Natural killer cell (primary cell): ENCODE data around the gene IPO7. TPM values are rescaled to one million over a fixed set of nuclear protein-coding genes. Genes with fewer than 3 reads are reported as not detected.
"Not testable (repeated sequence)": the region's sequence is repeated elsewhere in the genome, so short reads cannot be mapped to it uniquely, and the experiment has no call there.

Experiments used
- ATAC-seq, 3 donors: fragments of 150-1000 bp in 2 of 3; fragments of 200-7000 bp in 1 of 3; cut with Tn5 transposase; 1 replicate in 1 of 3; 2 replicates in 2 of 3; pipeline ENCODE4 v1.10.0; 2021; ENCODE audit warnings: mild to moderate bottlenecking in 2 of 3, moderate library complexity in 2 of 3
- DNase-seq, 2 donors: peaks; one replicate each; pipeline versions ENCODE4 v3.0.0 to v3.0.0-alpha.2; 2013 to 2021; ENCODE audit warnings: mixed read lengths in 1 of 2
- H3K27ac ChIP-seq: one replicate; pipeline ENCODE4 v1.5.1; 2013; ENCODE audit warnings: mild to moderate bottlenecking, low read length
- H3K27me3 ChIP-seq: one replicate; pipeline ENCODE4 v1.6.1; 2013; ENCODE audit warnings: low read length; ENCODE audit not compliant: control insufficient read depth, insufficient read depth
- H3K36me3 ChIP-seq: one replicate; pipeline ENCODE4 v1.6.1; 2013; ENCODE audit warnings: low read length; ENCODE audit not compliant: control insufficient read depth, insufficient read depth
- H3K4me1 ChIP-seq: one replicate; pipeline ENCODE4 v1.6.1; 2013; ENCODE audit warnings: low read length; ENCODE audit not compliant: control insufficient read depth, insufficient read depth
- H3K4me3 ChIP-seq: one replicate; pipeline ENCODE4 v1.5.1; 2013; ENCODE audit warnings: low read length
- H3K9me3 ChIP-seq: one replicate; pipeline ENCODE4 v1.6.1; 2013; ENCODE audit warnings: low read length; ENCODE audit not compliant: control insufficient read depth, insufficient read depth
- H3K27ac Mint-ChIP-seq, 2 donors: one replicate each; pipeline ENCODE4 v1.8.0; 2022; ENCODE audit warnings: mild to moderate bottlenecking in 2 of 2, mixed read lengths in 2 of 2, moderate library complexity in 1 of 2
- H3K27me3 Mint-ChIP-seq, 2 donors: one replicate each; pipeline ENCODE4 v1.8.0; 2022; ENCODE audit warnings: low read depth in 2 of 2, mixed read lengths in 2 of 2
- H3K36me3 Mint-ChIP-seq: one replicate; pipeline ENCODE4 v1.8.0; 2022; ENCODE audit warnings: mixed read lengths
- H3K4me1 Mint-ChIP-seq, 2 donors: one replicate each; pipeline ENCODE4 v1.8.0; 2022; ENCODE audit warnings: mixed read lengths in 2 of 2
- H3K4me3 Mint-ChIP-seq: one replicate; pipeline ENCODE4 v1.8.0; 2022; ENCODE audit warnings: mild to moderate bottlenecking, moderate library complexity, mixed read lengths
- H3K9me3 Mint-ChIP-seq, 2 donors: one replicate each; pipeline ENCODE4 v1.8.0; 2022; ENCODE audit warnings: mixed read lengths in 2 of 2
- CTCF ChIP-seq: fragments of 200-600 bp; IDR thresholded peaks from one replicate; pipeline ENCODE4 v1.8.0; 2022; ENCODE audit warnings: antibody characterized with exemption
- WGBS: methylation state at CpG from one replicate; pipeline ENCODE4 v1.1.7; 2013; ENCODE audit warnings: missing lambda C conversion rate; ENCODE audit not compliant: insufficient coverage; 5-methylcytosine and 5-hydroxymethylcytosine counted together
- intact Hi-C: fragments of 100-400 bp; cut with micrococcal nuclease; formaldehyde crosslinking; loops from one replicate; pipeline ENCODE4 v1.14.2; 2022
- total RNA-seq, 4 donors: library from RNA; stranded (reverse); fragments of 120-200 nt in 1 of 4; gene quantifications; one replicate each; pipeline versions ENCODE4 v1.2.3 to v1.2.4, GENCODE V29; 2013 to 2022

IPO7 gene
- total RNA-seq, 3 donors from 2014 or later (not counting 1 experiment from before 2014, with no cell fraction given), result 47.2 to 62.3 (median 58.0) TPM

- no peak for TF ChIP-seq CTCF
- no peak overlapping the region for H3K4me3 Mint-ChIP-seq
- peaks cover 16 to 21% of the 10 kb centered on the region in 2 donors for H3K27me3 Mint-ChIP-seq
- no peaks in the 10 kb centered on the region for H3K9me3 ChIP-seq
- DNase-seq (peak in 1 of 2 donors; percentile 31), ATAC-seq (peak in 1 of 3 donors; percentile 45)
- no peaks in the 10 kb centered on the region for H3K27me3 ChIP-seq
- H3K36me3 ChIP-seq, result no peaks in the 10 kb centered on the region
- no peaks in the 10 kb centered on the region for H3K4me1 ChIP-seq
- no peak overlapping the region for H3K4me3 ChIP-seq
- no peaks in the 10 kb centered on the region for H3K9me3 Mint-ChIP-seq
- H3K27ac ChIP-seq, result no peak overlapping the region
- H3K27ac Mint-ChIP-seq, result no peak overlapping the region
- 30% methylated on average over 2 of the region's 2 CpGs for WGBS
- H3K36me3 Mint-ChIP-seq, result no peaks in the 10 kb centered on the region
- peaks cover 13 to 18% of the 10 kb centered on the region in 2 donors for H3K4me1 Mint-ChIP-seq
- intact Hi-C loops, result no loop called here
Observed at GRCh38 chr11:9347100-9347499, 37.4 kb upstream of the IPO7 start.

GRCh38 chr11:9347779-9348178 lies 36.7 kb upstream of the IPO7 start:
- H3K36me3 Mint-ChIP-seq, DNase-seq, H3K27me3 ChIP-seq, ATAC-seq, H3K9me3 ChIP-seq, H3K9me3 Mint-ChIP-seq, H3K27ac Mint-ChIP-seq, H3K27ac ChIP-seq, H3K36me3 ChIP-seq, H3K4me3 ChIP-seq, intact Hi-C loops, H3K4me3 Mint-ChIP-seq, H3K4me1 ChIP-seq: not testable (repeated sequence)
- 77% methylated on average over 4 of the region's 4 CpGs for WGBS
- peaks cover 13 to 18% of the 10 kb centered on the region in 2 donors for H3K4me1 Mint-ChIP-seq
- H3K27me3 Mint-ChIP-seq, result peaks cover 16 to 21% of the 10 kb centered on the region in 2 donors

- intact Hi-C loops, result no loop called here
- peaks cover 13 to 18% of the 10 kb centered on the region in 2 donors for H3K4me1 Mint-ChIP-seq
- ATAC-seq (no peak), DNase-seq (no peak)
- Histone ChIP-seq H3K4me3 (no peak overlapping the region), H3K27ac (no peak overlapping the region), H3K27me3 (no peaks in the 10 kb centered on the region), H3K36me3 (no peaks in the 10 kb centered on the region), H3K4me1 (no peaks in the 10 kb centered on the region), H3K9me3 (no peaks in the 10 kb centered on the region)
- no peak overlapping the region for H3K27ac Mint-ChIP-seq
- H3K4me3 Mint-ChIP-seq, result no peak overlapping the region
- H3K27me3 Mint-ChIP-seq, result peaks cover 14 to 21% of the 10 kb centered on the region in 2 donors
- WGBS, result 94% methylated on average over 6 of the region's 6 CpGs
- TF ChIP-seq CTCF, result no peak
- no peaks in the 10 kb centered on the region for H3K9me3 Mint-ChIP-seq
- H3K36me3 Mint-ChIP-seq, result no peaks in the 10 kb centered on the region
Observed at GRCh38 chr11:9351321-9351881, 33.1 kb upstream of the IPO7 start.

- no peak for TF ChIP-seq CTCF
- Histone ChIP-seq H3K27me3 (no peaks in the 10 kb centered on the region), H3K36me3 (no peaks in the 10 kb centered on the region), H3K27ac (no peak overlapping the region), H3K4me1 (no peaks in the 10 kb centered on the region), H3K4me3 (no peak overlapping the region), H3K9me3 (no peaks in the 10 kb centered on the region)
- H3K36me3 Mint-ChIP-seq, result no peaks in the 10 kb centered on the region
- no peak for DNase-seq
- H3K27me3 Mint-ChIP-seq, result no peaks in the 10 kb centered on the region
- no peak for ATAC-seq
- intact Hi-C loops, result no loop called here
- H3K9me3 Mint-ChIP-seq, result no peaks in the 10 kb centered on the region
- H3K4me3 Mint-ChIP-seq, result no peak overlapping the region
- 93% methylated on average over 4 of the region's 4 CpGs for WGBS
- H3K27ac Mint-ChIP-seq, result peak overlapping the region in 1 of 2 donors; percentile 2
- peaks cover 0 to 4% of the 10 kb centered on the region in 2 donors for H3K4me1 Mint-ChIP-seq
Observed at GRCh38 chr11:9357041-9357440, 27.4 kb upstream of the IPO7 start.

- H3K9me3 Mint-ChIP-seq, intact Hi-C loops, H3K27me3 Mint-ChIP-seq, DNase-seq, H3K36me3 ChIP-seq, H3K27ac ChIP-seq, H3K4me3 Mint-ChIP-seq, H3K4me1 Mint-ChIP-seq, H3K4me3 ChIP-seq, H3K27me3 ChIP-seq, H3K9me3 ChIP-seq, ATAC-seq, H3K36me3 Mint-ChIP-seq: not testable (repeated sequence)
- WGBS, result 82% methylated on average over 8 of the region's 13 CpGs
- peaks cover 13% of the 10 kb centered on the region for H3K4me1 ChIP-seq
- H3K27ac Mint-ChIP-seq, result peak overlapping the region in 1 of 2 donors; percentile 37
Observed at GRCh38 chr11:9360862-9361622, 23.4 kb upstream of the IPO7 start.
